DMS 273 (cell line): Measurements from ENCODE around the gene CORO2A.
A peak's percentile ranks its signal among the peaks of the same experiment; 100 is the strongest.

Experiments
- DNase-seq: peaks from one replicate; lab custom pipeline; 2025; ENCODE audit not compliant: unreplicated experiment; lab: John Stamatoyannopoulos, UW

CORO2A gene

DNA sequence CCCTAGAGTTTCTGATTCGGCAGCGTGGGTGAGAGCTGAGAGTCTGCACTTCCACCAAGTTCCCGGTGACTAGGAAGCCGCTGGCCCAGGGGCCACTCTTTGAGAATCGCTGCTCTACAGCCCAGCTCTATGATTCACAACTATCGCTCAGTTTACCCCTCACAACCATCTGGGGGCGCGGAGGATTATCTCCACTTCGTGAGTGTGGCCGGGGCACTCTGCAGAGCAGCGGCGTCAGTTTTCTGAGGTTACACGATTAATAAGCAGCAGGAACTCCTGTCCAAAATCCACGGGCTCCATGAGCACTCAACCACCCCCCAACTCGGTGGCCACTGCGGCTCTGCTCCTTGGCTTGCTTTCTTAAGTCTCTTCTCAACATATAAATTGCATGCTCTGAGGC is 19.3 kb downstream of the CORO2A start:
- DNase-seq = no peak

GRCh38 chr9:98172604-98173003 is 19.8 kb downstream of the CORO2A start:
- DNase-seq = peak; percentile 91

- no peak for DNase-seq
These were observed 21.1 kb downstream of the CORO2A start for GRCh38 chr9:98171176-98171925.

- no peak for DNase-seq
These were observed 23.4 kb downstream of the CORO2A start for GRCh38 chr9:98168941-98169488.

DNA sequence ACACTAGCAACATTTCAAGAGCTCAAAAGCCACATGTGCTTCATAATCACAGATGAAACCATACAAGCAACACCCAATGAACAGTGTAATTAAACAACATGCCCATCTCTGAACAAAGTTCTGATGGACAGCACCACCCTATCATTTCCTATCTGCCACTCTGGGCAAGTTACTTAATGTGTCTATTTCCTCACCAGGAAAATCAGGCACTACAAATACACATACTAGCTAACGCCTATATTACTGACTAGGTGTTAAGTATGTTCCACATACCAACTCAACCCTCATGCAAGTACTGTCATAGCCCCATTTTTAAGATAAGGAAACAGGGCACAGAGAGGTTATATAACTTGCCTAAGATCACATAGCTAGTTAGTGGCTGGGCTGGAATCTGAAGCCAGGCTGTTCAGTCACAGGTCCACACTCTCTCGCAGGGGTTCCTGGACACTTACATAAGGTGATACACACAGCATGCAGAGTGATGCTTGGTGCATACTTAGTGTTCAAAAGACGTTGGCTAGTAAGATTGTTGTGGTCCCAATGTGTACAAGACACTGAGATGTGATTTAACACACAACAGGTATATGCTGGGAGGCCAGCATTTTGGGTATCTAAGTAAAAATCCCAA is 24.2 kb downstream of the CORO2A start:
- DNase-seq = no peak

DNA sequence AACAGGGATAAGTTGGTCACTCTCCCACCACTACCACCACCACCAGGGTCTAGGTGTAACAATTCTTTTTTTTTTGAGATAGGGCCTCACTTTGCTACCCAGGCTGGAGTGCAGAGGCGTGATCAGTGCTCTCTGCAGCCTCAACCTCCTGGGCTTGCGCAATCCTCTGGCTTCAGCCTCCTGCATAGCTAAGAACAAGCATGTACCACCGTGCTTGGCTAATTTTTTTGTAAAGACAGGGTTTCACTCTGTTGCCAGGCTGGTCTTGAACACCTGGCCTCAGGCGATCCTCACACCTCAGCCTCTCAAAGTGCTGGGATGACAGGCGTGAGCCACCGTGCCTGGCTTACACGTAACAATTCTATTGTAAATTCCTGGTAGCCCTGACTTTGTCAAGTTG is 27.5 kb downstream of the CORO2A start:
- no peak for DNase-seq

DNA sequence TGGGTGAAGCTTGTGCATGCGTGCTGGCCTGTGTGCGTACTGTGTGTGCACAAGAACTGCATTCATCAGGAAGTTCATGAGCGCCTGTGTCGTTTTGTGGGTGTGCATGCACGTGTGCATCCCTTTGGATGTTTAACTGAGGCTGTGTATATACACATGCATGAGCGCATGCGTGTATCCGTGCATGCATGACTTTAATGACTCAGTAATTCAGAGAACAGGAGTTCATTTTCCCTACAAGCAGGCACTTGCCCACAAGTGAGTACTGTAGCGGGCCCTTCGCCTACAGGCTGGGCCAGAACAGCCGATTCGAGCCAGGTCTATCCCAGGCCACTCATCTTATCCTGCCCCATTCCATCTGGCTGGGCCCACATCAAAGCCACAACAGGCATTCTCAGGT is 29.8 kb downstream of the CORO2A start:
- DNase-seq = peak; percentile 15

- no peak for DNase-seq
These were observed 30.6 kb downstream of the CORO2A start for GRCh38 chr9:98161851-98162250.

DNA sequence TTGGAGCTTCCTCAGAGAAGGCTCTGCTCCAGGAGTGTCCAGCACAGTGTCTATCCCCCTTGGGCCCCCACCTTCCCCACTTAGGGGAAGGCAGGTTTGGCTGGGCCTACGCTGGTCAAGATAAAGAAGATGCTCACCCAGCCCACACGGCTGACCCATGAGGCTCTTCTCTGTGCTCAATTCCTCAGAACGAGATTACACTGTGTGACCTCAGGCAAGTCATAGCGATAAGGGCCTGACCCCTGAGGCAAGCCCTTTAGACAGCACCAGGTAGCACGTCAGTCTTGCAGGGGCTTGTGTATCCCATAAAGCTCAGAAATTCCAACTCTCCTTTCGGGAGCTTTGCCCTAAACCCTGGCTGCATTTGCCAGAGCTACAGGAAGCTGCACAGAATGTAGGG is 32.6 kb downstream of the CORO2A start:
- no peak for DNase-seq

- no peak for DNase-seq
These were observed 33.1 kb downstream of the CORO2A start for GRCh38 chr9:98159301-98159700.

- DNase-seq = no peak
These were observed 34.2 kb downstream of the CORO2A start for GRCh38 chr9:98158071-98158831.

GRCh38 chr9:98157372-98157771 is 35.1 kb downstream of the CORO2A start:
- no peak for DNase-seq

DNA sequence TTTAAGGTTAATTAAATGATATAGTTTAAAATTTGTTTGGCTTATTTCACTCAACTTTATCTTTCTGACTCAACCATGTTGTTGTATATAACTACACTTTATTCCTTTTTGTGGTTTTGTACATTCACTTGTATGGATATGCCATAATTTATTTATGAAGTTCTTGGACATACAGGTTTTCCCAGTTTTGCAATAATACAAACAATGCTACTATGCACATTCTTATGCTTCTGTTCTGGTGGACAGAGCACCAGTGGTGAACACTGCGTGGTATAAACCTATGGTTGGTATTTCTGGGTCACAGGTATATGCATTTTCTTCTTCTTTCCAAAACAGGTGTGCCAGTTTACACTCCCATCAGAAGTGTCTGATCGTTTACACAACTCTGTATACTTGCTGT is 37.8 kb downstream of the CORO2A start:
- DNase-seq = no peak

GRCh38 chr9:98152526-98152925 is 39.9 kb downstream of the CORO2A start:
- no peak for DNase-seq

DNA sequence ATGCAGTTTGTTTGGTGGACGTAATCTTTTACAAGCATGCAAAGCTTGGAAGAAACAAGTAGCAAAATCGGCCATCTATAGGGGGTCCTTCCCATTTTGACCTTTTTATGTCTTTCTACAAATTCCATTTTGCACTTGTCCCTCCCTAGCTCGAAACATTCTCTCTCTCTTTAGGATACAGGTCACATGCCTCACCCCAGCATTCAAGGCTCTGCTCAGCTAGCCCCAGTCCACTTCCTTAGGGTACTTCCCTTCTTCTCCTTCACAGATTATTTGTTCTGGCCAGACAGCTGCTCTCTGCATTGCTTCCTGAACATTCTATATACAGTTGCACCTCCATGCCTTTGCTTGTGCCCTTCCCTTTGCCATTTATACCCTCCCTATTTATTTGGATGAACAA is 41.7 kb downstream of the CORO2A start:
- DNase-seq = no peak

DNA sequence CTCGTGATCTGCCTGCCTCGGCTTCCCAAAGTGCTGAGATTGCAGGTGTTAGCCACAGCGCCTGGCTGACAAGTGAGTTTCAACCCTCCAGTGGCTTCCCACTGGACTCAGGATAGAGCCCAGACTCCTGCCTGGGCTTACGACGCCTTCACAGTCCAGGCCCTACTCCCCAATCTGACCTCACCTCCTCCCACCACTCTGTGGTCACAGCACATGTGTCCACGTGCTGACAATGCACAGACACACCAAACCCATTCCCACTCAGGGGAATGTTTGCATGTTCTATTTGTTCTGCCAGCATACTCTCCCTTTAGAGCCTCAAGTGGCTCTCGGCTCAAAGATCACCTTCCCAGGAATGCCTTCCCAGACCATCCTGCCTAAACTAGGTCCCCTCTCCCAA is 42.3 kb downstream of the CORO2A start:
- DNase-seq = no peak

DNA sequence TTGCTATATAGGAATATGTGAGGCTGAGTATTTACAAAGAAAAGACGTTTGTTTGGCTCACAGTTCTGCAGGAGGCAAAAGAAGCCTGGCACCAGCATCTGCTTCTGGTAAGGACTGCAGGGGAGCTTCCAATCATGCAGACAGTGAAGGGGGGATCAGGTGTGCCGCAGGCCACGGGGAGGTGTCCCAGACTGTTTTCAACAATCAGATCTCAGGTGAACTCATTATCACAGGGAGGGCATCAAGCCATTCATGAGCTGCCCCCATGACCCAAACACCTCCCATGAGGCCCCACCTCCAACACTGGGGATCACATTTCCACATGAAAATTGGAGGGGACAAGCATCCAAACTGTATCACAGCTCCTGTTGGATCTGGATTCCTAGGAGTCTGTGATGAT is 43.0 kb downstream of the CORO2A start:
- DNase-seq = no peak

DNA sequence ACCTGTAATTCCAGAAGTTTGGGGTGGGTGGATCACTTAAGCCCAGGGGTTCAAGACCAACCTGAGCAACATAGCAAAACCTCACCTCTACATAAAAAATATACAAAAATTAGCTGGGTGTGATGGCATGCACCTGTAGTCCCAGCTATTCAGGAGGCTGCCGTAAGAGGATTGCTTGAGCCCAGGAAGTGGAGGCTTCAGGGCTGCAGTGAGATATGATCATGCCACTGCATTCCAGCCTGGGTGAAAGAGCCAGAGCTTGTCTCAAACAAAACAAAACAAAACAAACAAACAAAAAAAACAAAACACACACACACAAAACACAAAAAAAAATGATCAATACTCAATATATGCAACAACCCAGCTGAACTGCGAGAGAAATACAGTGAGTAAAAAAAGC is 44.0 kb downstream of the CORO2A start:
- no peak for DNase-seq

DNA sequence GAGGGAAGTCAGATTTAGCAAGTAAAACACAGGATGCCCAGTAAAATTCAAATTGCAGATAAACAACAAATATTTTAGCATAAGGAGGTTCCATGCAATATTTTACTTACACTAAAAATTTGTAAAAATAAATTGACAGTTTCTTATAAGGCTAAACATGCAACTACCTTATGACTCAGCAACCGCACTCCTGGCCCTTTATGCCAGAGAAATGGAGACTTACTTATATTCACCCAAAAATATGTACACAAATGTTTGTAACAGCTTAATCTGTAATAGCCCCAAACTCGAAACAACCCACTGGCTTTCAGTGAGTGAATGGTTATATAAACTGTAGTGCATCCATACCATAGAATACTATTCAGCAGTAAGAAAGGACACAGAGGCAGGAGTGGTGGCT is 44.9 kb downstream of the CORO2A start:
- no peak for DNase-seq

DNA sequence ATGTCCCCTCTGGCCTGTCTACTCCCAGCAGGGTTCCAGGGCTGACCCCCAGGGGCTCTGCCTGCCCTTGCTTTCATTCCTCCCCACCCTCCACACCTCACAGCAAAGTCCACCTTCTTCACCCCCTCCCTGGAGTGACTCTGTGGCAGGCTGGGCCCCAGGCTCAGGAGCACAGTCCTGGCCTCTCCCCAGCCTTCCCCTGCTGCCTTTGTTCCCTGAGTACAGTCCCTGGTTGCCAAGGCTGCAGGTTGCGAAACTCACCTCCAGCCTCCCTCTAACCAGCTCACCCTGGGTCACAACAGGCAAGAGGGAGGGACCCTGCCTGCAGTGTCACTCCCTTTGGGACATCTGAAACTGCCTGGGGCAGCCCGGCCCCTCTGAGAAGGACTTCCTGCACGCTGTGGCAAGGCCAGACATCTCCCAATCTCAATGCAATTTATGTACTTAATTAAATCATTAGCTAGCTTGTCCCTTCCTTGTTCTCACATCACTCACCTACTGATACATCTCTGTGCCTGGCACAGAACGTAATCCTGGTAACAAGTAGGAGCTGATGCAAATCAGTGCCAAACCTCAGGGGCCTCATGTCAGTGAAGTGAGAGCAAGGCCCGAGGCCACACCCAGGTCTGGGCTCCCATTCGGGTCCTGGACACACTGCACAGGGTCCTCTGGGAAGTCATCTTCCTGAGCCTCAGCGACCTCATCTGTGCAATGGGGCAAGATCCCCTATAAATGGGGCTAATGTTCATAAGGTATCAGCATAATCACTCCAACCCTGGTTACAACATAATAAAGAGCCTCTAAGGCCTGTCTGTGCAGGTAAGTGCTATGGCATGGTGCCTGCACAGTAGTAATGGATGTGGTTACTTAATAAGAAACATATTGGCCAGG is 46.1 kb downstream of the CORO2A start:
- peak; percentile 11 for DNase-seq

DNA sequence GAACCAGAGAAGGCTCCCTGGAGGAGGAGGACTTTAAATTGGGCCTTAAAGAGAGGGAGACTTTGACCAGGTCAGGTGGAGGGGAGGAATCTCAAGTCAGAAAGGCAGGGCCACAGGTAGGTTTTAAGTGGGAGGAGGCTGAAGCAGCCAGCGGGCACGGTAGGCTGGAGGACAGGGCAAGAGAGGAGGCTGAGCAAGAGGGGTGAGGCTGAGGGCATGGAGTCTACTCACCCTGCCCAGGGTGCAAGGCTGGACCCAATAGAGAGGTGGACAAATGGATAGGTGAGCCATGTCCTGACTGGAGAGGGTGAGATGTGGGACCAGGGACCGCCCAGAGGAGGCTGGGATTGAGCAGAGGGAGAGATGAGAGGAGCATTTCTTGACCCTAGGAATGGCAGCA is 47.8 kb downstream of the CORO2A start:
- no peak for DNase-seq
